SK-N-SH (cell line): ENCODE results near the gene PHF1. TPM values are rescaled to one million over a fixed set of nuclear protein-coding genes. Genes with fewer than 3 reads are reported as not detected.

Experiments used
- CTCF ChIA-PET: fragments of 300-600, 350-600 bp; formaldehyde crosslinking; extraction: SDS; loops from one replicate; lab custom pipeline; 2021; lab: Yijun Ruan, JAX
- POLR2A ChIA-PET: fragments of 350-600 bp; sonication (Branson Sonifier 250); formaldehyde crosslinking; extraction: SDS; loops from one replicate; lab custom pipeline; 2020; ENCODE audit warnings: antibody characterized with exemption, inconsistent platforms; lab: Yijun Ruan, JAX
- DNase-seq: peaks from one replicate; pipeline ENCODE4 v3.0.0; 2012
- H2AFZ ChIP-seq: fragments of 200-600 bp; sonication (generic); 2 replicates; pipeline ENCODE4 v1.8.1; 2016; ENCODE audit warnings: antibody characterized with exemption, mild to moderate bottlenecking, low read depth
- H3F3A ChIP-seq: fragments of 200-600 bp; sonication (generic); replicated peaks from 2 replicates; pipeline ENCODE3; 2016; ENCODE audit warnings: antibody characterized with exemption, mild to moderate bottlenecking; ENCODE audit not compliant: insufficient read depth
- H3K27ac ChIP-seq, 2 experiments: fragments of 200-500 bp in 1 of 2; fragments of 200-600 bp in 1 of 2; sonication (Bioruptor generic) in 1 of 2; sonication (generic), shearing (Covaris generic) in 1 of 2; 2 replicates each; pipeline versions ENCODE4 v1.5.1 to v1.6.1; 2014 to 2016; ENCODE audit warnings: low read depth in 2 of 2, inconsistent platforms in 1 of 2, low read length in 1 of 2, mild to moderate bottlenecking in 1 of 2, mixed read lengths in 1 of 2
- H3K27me3 ChIP-seq: fragments of 200-600 bp; sonication (generic), shearing (Covaris generic); 2 replicates; pipeline ENCODE4 v1.6.1; 2016; ENCODE audit warnings: mixed run types; ENCODE audit not compliant: insufficient read depth
- H3K36me3 ChIP-seq, 2 experiments: fragments of 200-500 bp in 1 of 2; fragments of 200-600 bp in 1 of 2; sonication (Bioruptor generic) in 1 of 2; sonication (generic) in 1 of 2; replicated peaks in 1 of 2; 2 replicates each; pipeline versions ENCODE3 to v1.5.1; 2014 to 2016; ENCODE audit warnings: low read length in 1 of 2, mild to moderate bottlenecking in 1 of 2; ENCODE audit not compliant: insufficient read depth in 2 of 2, control insufficient read depth in 1 of 2
- H3K4me1 ChIP-seq, 2 experiments: fragments of 200-500 bp in 1 of 2; fragments of 200-600 bp in 1 of 2; sonication (Bioruptor generic) in 1 of 2; sonication (generic), shearing (Covaris generic) in 1 of 2; 2 replicates each; pipeline versions ENCODE4 v1.5.1 to v1.6.1; 2014 to 2016; ENCODE audit warnings: low read depth in 1 of 2, low read length in 1 of 2, mixed run types in 1 of 2; ENCODE audit not compliant: insufficient read depth in 2 of 2, control insufficient read depth in 1 of 2
- H3K4me2 ChIP-seq: fragments of 200-600 bp; sonication (generic), shearing (Covaris generic); 2 replicates; pipeline ENCODE4 v1.6.1; 2017; ENCODE audit warnings: mixed run types
- H3K4me3 ChIP-seq, 2 experiments: fragments of 200-500 bp in 1 of 2; fragments of 200-600 bp in 1 of 2; sonication (Bioruptor generic) in 1 of 2; sonication (generic), shearing (Covaris generic) in 1 of 2; 2 replicates each; pipeline versions ENCODE4 v1.5.1 to v1.8.1; 2014 to 2016; ENCODE audit warnings: low read depth in 2 of 2, inconsistent platforms in 1 of 2, low read length in 1 of 2, mild to moderate bottlenecking in 1 of 2, mixed read lengths in 1 of 2, moderate library complexity in 1 of 2
- H3K79me2 ChIP-seq: fragments of 200-600 bp; sonication (generic); 2 replicates; pipeline ENCODE4 v1.8.1; 2017; ENCODE audit warnings: mild to moderate bottlenecking; ENCODE audit not compliant: insufficient read depth
- H3K9ac ChIP-seq: fragments of 200-600 bp; sonication (generic); 2 replicates; pipeline ENCODE4 v1.6.1; 2017; ENCODE audit warnings: mixed run types
- H3K9me2 ChIP-seq: fragments of 200-600 bp; sonication (generic); 2 replicates; pipeline ENCODE4 v1.6.1; 2017; ENCODE audit warnings: mixed run types
- H3K9me3 ChIP-seq: fragments of 200-600 bp; sonication (generic); 2 replicates; pipeline ENCODE4 v1.6.1; 2017; ENCODE audit warnings: mixed run types, mild to moderate bottlenecking, moderate library complexity
- H4K20me1 ChIP-seq: fragments of 200-600 bp; sonication (generic); 2 replicates; pipeline ENCODE4 v1.6.1; 2017; ENCODE audit warnings: mild to moderate bottlenecking, mixed run types; ENCODE audit not compliant: insufficient read depth
- CHD2 ChIP-seq: fragments of 150-350 bp; IDR thresholded peaks from 2 replicates; pipeline ENCODE4 v1.6.1; 2018; ENCODE audit warnings: low read length; ENCODE audit not compliant: partially characterized antibody
- FOSL2 ChIP-seq: IDR thresholded peaks from 2 replicates; pipeline ENCODE4 v1.4.0; 2012; ENCODE audit warnings: low read depth, mild to moderate bottlenecking, moderate library complexity, borderline replicate concordance
- FOXJ3 ChIP-seq: sonication (generic); formaldehyde crosslinking; IDR thresholded peaks from 2 replicates; pipeline ENCODE4 v1.5.1; 2020; ENCODE audit warnings: mild to moderate bottlenecking, missing genetic modification reagents
- FOXM1 ChIP-seq: IDR thresholded peaks from 2 replicates; pipeline ENCODE4 v1.4.0; 2012; ENCODE audit warnings: low read depth, mild to moderate bottlenecking
- MAX ChIP-seq: IDR thresholded peaks from 2 replicates; pipeline ENCODE4 v1.4.0; 2012; ENCODE audit warnings: low read depth
- MEF2A ChIP-seq: IDR thresholded peaks from 2 replicates; pipeline ENCODE4 v1.4.0; 2012; ENCODE audit warnings: low read depth, borderline replicate concordance
- MXI1 ChIP-seq: IDR thresholded peaks from 2 replicates; pipeline ENCODE4 v1.6.1; 2012; ENCODE audit warnings: mild to moderate bottlenecking, low read depth, low read length, improper control_type of control experiment
- NFIC ChIP-seq: IDR thresholded peaks from 2 replicates; pipeline ENCODE4 v1.4.0; 2012; ENCODE audit warnings: borderline replicate concordance
- POLR2AphosphoS5 ChIP-seq: IDR thresholded peaks from 2 replicates; pipeline ENCODE4 v1.6.1; 2012; ENCODE audit warnings: low read depth, low read length
- RAD21 ChIP-seq: IDR thresholded peaks from 2 replicates; pipeline ENCODE4 v1.6.1; 2012; ENCODE audit warnings: mild to moderate bottlenecking, low read length
- RCOR1 ChIP-seq: fragments of 150-350 bp; IDR thresholded peaks from 2 replicates; pipeline ENCODE4 v1.6.1; 2017; ENCODE audit warnings: antibody characterized with exemption, low read length
- RFX5 ChIP-seq: IDR thresholded peaks from 2 replicates; pipeline ENCODE4 v1.6.1; 2012; ENCODE audit warnings: mild to moderate bottlenecking, improper control_type of control experiment, low read length
- RXRA ChIP-seq: IDR thresholded peaks from 2 replicates; pipeline ENCODE4 v1.4.0; 2012; ENCODE audit warnings: low read depth, mild to moderate bottlenecking, borderline replicate concordance
- SMC3 ChIP-seq: IDR thresholded peaks from 2 replicates; pipeline ENCODE4 v1.6.1; 2012; ENCODE audit warnings: low read depth, low read length, improper control_type of control experiment
- TCF12 ChIP-seq: IDR thresholded peaks from 2 replicates; pipeline ENCODE4 v1.4.0; 2012
- USF2 ChIP-seq: fragments of 150-350 bp; IDR thresholded peaks from 2 replicates; pipeline ENCODE4 v1.6.1; 2017; ENCODE audit warnings: antibody characterized with exemption, low read length, low read depth, borderline replicate concordance
- YY1 ChIP-seq: IDR thresholded peaks from 2 replicates; pipeline ENCODE4 v1.4.0; 2012; ENCODE audit warnings: low read depth, mild to moderate bottlenecking
- ZBTB33 ChIP-seq: IDR thresholded peaks from 2 replicates; pipeline ENCODE4 v1.4.0; 2012; ENCODE audit warnings: low read depth, borderline replicate concordance
- WGBS: methylation state at CpG from one replicate; pipeline ENCODE4 v1.1.6; 2017; ENCODE audit warnings: low lambda C conversion rate; 5-methylcytosine and 5-hydroxymethylcytosine counted together
- polyA plus RNA-seq, 3 experiments: library from polyadenylated mRNA; depleted of rRNA; stranded (reverse); fragments of >200 nt; gene quantifications; 2 replicates each; pipeline ENCODE4 v1.2.3, GENCODE V29; 2012

The PHF1 gene
- polyA plus RNA-seq, 1 of the 3 experiments (the other 2 are of a cell fraction), result 48.7 TPM

DNA sequence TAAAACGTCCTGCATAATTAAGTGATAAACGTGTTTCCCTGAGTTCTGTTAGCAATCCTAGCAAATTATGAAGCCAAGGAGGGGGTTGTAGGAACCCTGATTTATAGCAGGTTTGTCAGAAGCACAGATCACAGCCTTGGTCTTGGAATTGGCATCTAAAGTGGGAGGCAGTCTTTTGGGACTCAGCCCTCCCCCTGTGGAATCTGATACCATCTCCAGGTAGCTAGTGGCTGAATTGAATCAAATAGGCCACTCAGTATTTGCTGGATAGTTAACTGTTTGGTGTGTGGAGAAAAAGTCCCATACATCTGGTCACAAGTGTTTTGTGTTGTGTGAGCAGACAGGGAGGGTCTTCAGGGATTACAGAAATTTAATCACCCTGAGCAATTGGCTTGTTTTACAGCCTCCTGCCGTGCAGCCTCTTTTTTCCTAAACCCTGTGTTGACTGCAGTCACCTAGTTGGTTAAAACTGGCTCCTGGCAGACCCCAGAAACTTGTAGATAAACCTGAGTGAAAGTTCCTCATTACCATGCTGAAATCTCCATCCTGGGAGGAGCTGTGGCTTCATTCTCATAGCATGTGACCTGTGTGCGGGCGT, 38.2 kb upstream of the PHF1 start:
- POLR2A ChIA-PET, result no interaction called here
- Histone ChIP-seq H2AFZ (no peak overlapping the region), H3K4me2 (no peak overlapping the region), H3K79me2 (no peaks in the 10 kb centered on the region), H3F3A (no peaks in the 10 kb centered on the region), H3K4me1 (peaks cover 8 to 10% of the 10 kb centered on the region in 2 experiments; a peak in 2 of 4 replicates), H4K20me1 (no peaks in the 10 kb centered on the region), H3K36me3 (no peaks in the 10 kb centered on the region), H3K9ac (no peak overlapping the region), H3K4me3 (no peak overlapping the region), H3K9me2 (no peaks in the 10 kb centered on the region), H3K27me3 (no peaks in the 10 kb centered on the region), H3K9me3 (no peaks in the 10 kb centered on the region), H3K27ac (no peak overlapping the region)
- DNase-seq, result no peak
- 45% methylated on average over 5 of the region's 5 CpGs for WGBS
- CTCF ChIA-PET, result no interaction called here
- no peak for TF ChIP-seq MXI1
- no peak for TF ChIP-seq RXRA
- no peak for TF ChIP-seq USF2
- no peak for TF ChIP-seq YY1
- no peak for TF ChIP-seq SMC3
- TF ChIP-seq RFX5, result no peak
- TF ChIP-seq MAX, result no peak
- no peak for TF ChIP-seq NFIC
- TF ChIP-seq MEF2A, result no peak
- no peak for TF ChIP-seq POLR2AphosphoS5
- no peak for TF ChIP-seq FOXM1
- no peak for TF ChIP-seq FOSL2
- no peak for TF ChIP-seq TCF12
- no peak for TF ChIP-seq RAD21
- TF ChIP-seq RCOR1, result no peak
- no peak for TF ChIP-seq FOXJ3 (CRISPR knock-in tag)
- no peak for TF ChIP-seq ZBTB33
- no peak for TF ChIP-seq CHD2
